H1 (cell line): ENCODE results near the gene NCOA5. TPM values are rescaled to one million over a fixed set of nuclear protein-coding genes. Genes with fewer than 3 reads are reported as not detected.
A peak's percentile ranks its signal among the peaks of the same experiment; 100 is the strongest.

Source experiments
- CTCF ChIA-PET: fragments of 300-600 bp; sonication (Branson Sonifier 250); formaldehyde crosslinking; loops from one replicate; lab custom pipeline; 2021; ENCODE audit not compliant: partially characterized antibody; lab: Charles Lee
- POLR2A ChIA-PET: fragments of 300-600 bp; sonication (Branson Sonifier 250); formaldehyde crosslinking; loops from one replicate; lab custom pipeline; 2021; ENCODE audit warnings: inconsistent platforms; ENCODE audit not compliant: partially characterized antibody; lab: Charles Lee
- DNase-seq, 2 experiments: peaks; one replicate each; pipeline versions ENCODE4 v3.0.0 to v3.0.0-alpha.2; 2010 to 2022; ENCODE audit warnings: low spot score in 2 of 2, low read depth in 1 of 2, mixed read lengths in 1 of 2
- FAIRE-seq: peaks from 2 replicates; lab custom pipeline; 2011; peaks lifted over from hg19 to GRCh38; lab: Jason Lieb, UNC
- H2AFZ ChIP-seq: 2 replicates; pipeline ENCODE4 v1.8.1; 2012; ENCODE audit warnings: low read length, inconsistent platforms
- H2AK5ac ChIP-seq: 2 replicates; pipeline ENCODE4 v1.6.1; 2013; ENCODE audit warnings: low read depth, low read length
- H2BK120ac ChIP-seq: replicated peaks from 2 replicates; pipeline ENCODE3; 2013; ENCODE audit warnings: low read depth, low read length, inconsistent platforms
- H2BK12ac ChIP-seq: 2 replicates; pipeline ENCODE4 v1.6.1; 2013; ENCODE audit warnings: low read depth, low read length
- H2BK15ac ChIP-seq: 2 replicates; pipeline ENCODE4 v1.6.1; 2013; ENCODE audit warnings: low read length
- H2BK20ac ChIP-seq: 2 replicates; pipeline ENCODE4 v1.6.1; 2013; ENCODE audit warnings: low read length
- H2BK5ac ChIP-seq: 2 replicates; pipeline ENCODE4 v1.6.1; 2013; ENCODE audit warnings: low read depth, low read length
- H3K14ac ChIP-seq: 2 replicates; pipeline ENCODE4 v1.6.1; 2013; ENCODE audit warnings: inconsistent platforms; ENCODE audit not compliant: insufficient read length
- H3K18ac ChIP-seq: 2 replicates; pipeline ENCODE4 v1.6.1; 2013; ENCODE audit warnings: low read length; ENCODE audit errors: extremely low read depth
- H3K23ac ChIP-seq: 2 replicates; pipeline ENCODE4 v1.6.1; 2013; ENCODE audit warnings: inconsistent platforms; ENCODE audit not compliant: insufficient read length
- H3K23me2 ChIP-seq: 2 replicates; pipeline ENCODE4 v1.6.1; 2013; ENCODE audit warnings: low read depth, low read length
- H3K27ac ChIP-seq: 2 replicates; pipeline ENCODE4 v1.6.1; 2011; ENCODE audit warnings: low read depth, low read length, inconsistent platforms
- H3K27me3 ChIP-seq, 4 experiments: replicated peaks in 1 of 4; 1 replicate in 1 of 4; 2 replicates in 3 of 4; pipeline versions ENCODE4 v1.6.1 to v1.8.1; 2011 to 2013; ENCODE audit warnings: low read length in 3 of 4, mild to moderate bottlenecking in 3 of 4, inconsistent platforms in 2 of 4, mixed read lengths in 2 of 4, moderate library complexity in 1 of 4; ENCODE audit not compliant: control insufficient read depth in 3 of 4, insufficient read depth in 3 of 4; ENCODE audit errors: extremely low read depth in 1 of 4
- H3K36me3 ChIP-seq, 4 experiments: 2 replicates each; pipeline versions ENCODE4 v1.6.1 to v1.8.1; 2011 to 2013; ENCODE audit warnings: mild to moderate bottlenecking in 4 of 4, low read length in 3 of 4, moderate library complexity in 2 of 4, control low read depth in 1 of 4, inconsistent platforms in 1 of 4; ENCODE audit not compliant: insufficient read depth in 4 of 4, control insufficient read depth in 2 of 4
- H3K4ac ChIP-seq: replicated peaks from 2 replicates; pipeline ENCODE3; 2013; ENCODE audit warnings: low read length, low read depth, mixed read lengths, inconsistent platforms; ENCODE audit not compliant: insufficient read length
- H3K4me1 ChIP-seq, 4 experiments: replicated peaks in 1 of 4; 1 replicate in 1 of 4; 2 replicates in 3 of 4; pipeline versions ENCODE4 v1.6.1 to v1.8.1; 2011 to 2013; ENCODE audit warnings: low read length in 3 of 4, inconsistent platforms in 2 of 4, mixed read lengths in 1 of 4; ENCODE audit not compliant: insufficient read depth in 4 of 4, control insufficient read depth in 3 of 4
- H3K4me2 ChIP-seq, 2 experiments: 2 replicates each; pipeline versions ENCODE4 v1.6.1 to v1.8.1; 2011 to 2013; ENCODE audit warnings: low read depth in 2 of 2, low read length in 2 of 2, control low read depth in 1 of 2, inconsistent platforms in 1 of 2, mild to moderate bottlenecking in 1 of 2; ENCODE audit not compliant: insufficient read depth in 1 of 2
- H3K4me3 ChIP-seq, 4 experiments: fragments of 200-600, 300-600 bp in 1 of 4; sonication (generic), shearing (Covaris generic), sonication (Bioruptor Twin) in 1 of 4; 2 replicates each; pipeline versions ENCODE4 v1.5.1 to v1.8.1; 2011 to 2016; ENCODE audit warnings: low read length in 4 of 4, low read depth in 3 of 4, control low read depth in 2 of 4, inconsistent platforms in 2 of 4, mild to moderate bottlenecking in 2 of 4, mixed read lengths in 1 of 4, moderate library complexity in 1 of 4; ENCODE audit not compliant: insufficient read depth in 2 of 4; ENCODE audit errors: extremely low read depth in 1 of 4
- H3K56ac ChIP-seq: replicated peaks from 2 replicates; pipeline ENCODE3; 2013; ENCODE audit warnings: low read depth, mild to moderate bottlenecking, mixed read lengths, low read length, inconsistent platforms; ENCODE audit not compliant: insufficient read length
- H3K79me1 ChIP-seq: 2 replicates; pipeline ENCODE4 v1.6.1; 2013; ENCODE audit warnings: low read depth, low read length, control low read depth
- H3K79me2 ChIP-seq, 2 experiments: 2 replicates each; pipeline versions ENCODE4 v1.6.1 to v1.8.1; 2012 to 2013; ENCODE audit warnings: low read length in 2 of 2, mild to moderate bottlenecking in 2 of 2, inconsistent platforms in 1 of 2; ENCODE audit not compliant: insufficient read depth in 2 of 2, control insufficient read depth in 1 of 2
- H3K9ac ChIP-seq, 4 experiments: replicated peaks in 1 of 4; 1 replicate in 1 of 4; 2 replicates in 3 of 4; pipeline versions ENCODE4 v1.6.1 to v1.8.1; 2011 to 2013; ENCODE audit warnings: low read depth in 3 of 4, low read length in 3 of 4, control low read depth in 2 of 4, mild to moderate bottlenecking in 2 of 4, moderate library complexity in 2 of 4, inconsistent platforms in 1 of 4; ENCODE audit errors: extremely low read depth in 1 of 4
- H3K9me3 ChIP-seq, 2 experiments: 2 replicates each; pipeline versions ENCODE4 v1.6.1 to v1.8.1; 2012 to 2013; ENCODE audit warnings: mild to moderate bottlenecking in 2 of 2, moderate library complexity in 2 of 2, control low read depth in 1 of 2, inconsistent platforms in 1 of 2, low read depth in 1 of 2, low read length in 1 of 2, mixed read lengths in 1 of 2; ENCODE audit not compliant: insufficient read depth in 2 of 2
- H4K20me1 ChIP-seq, 2 experiments: replicated peaks in 1 of 2; 2 replicates each; pipeline versions ENCODE3 to v1.8.1; 2011 to 2013; ENCODE audit warnings: inconsistent platforms in 2 of 2, low read length in 2 of 2, mild to moderate bottlenecking in 1 of 2; ENCODE audit not compliant: insufficient read depth in 2 of 2, control insufficient read depth in 1 of 2
- H4K5ac ChIP-seq: 2 replicates; pipeline ENCODE4 v1.6.1; 2013; ENCODE audit warnings: low read length, low read depth, mixed read lengths, inconsistent platforms; ENCODE audit not compliant: insufficient read length
- H4K8ac ChIP-seq: 2 replicates; pipeline ENCODE4 v1.8.0; 2013; ENCODE audit warnings: mild to moderate bottlenecking, moderate library complexity, low read length, inconsistent platforms; ENCODE audit not compliant: insufficient read depth; ENCODE audit errors: extremely low read depth
- H4K91ac ChIP-seq: replicated peaks from 2 replicates; pipeline ENCODE3; 2013; ENCODE audit warnings: low read length, mixed read lengths, inconsistent platforms; ENCODE audit not compliant: insufficient read length
- FOSL1 ChIP-seq: IDR thresholded peaks from 2 replicates; pipeline ENCODE4 v1.6.1; 2011; ENCODE audit warnings: mild to moderate bottlenecking, low read depth, low read length, moderate library complexity; ENCODE audit not compliant: insufficient read depth
- KDM1A ChIP-seq: fragments of 200-600, 300-600 bp; sonication (generic); IDR thresholded peaks from 2 replicates; pipeline ENCODE4 v1.7.1; 2016; ENCODE audit warnings: mild to moderate bottlenecking, low read length, borderline replicate concordance
- WGBS, 2 experiments: shearing (Covaris generic) in 1 of 2; methylation state at CpG; one replicate each; pipeline versions ENCODE4 v1.1.6 to v1.1.7; 2013 to 2015; ENCODE audit warnings: low lambda C conversion rate in 2 of 2, mixed read lengths in 2 of 2, inconsistent platforms in 1 of 2, low coverage in 1 of 2, missing lambda C conversion rate in 1 of 2; ENCODE audit not compliant: insufficient replicate concordance in 2 of 2, insufficient coverage in 1 of 2, insufficient read length in 1 of 2; ENCODE audit errors: extremely low coverage in 1 of 2, missing lambda C conversion rate in 1 of 2; 5-methylcytosine and 5-hydroxymethylcytosine counted together
- polyA plus RNA-seq, 7 experiments: library from polyadenylated mRNA; depleted of rRNA in 3 of 7; stranded (reverse) in 5 of 7; unstranded in 2 of 7; fragments of >200 nt in 5 of 7; fragments of 200-250 nt in 2 of 7; gene quantifications; 1 replicate in 5 of 7; 2 replicates in 1 of 7; 4 replicates in 1 of 7; pipeline versions ENCODE4 v1.2.1 to v1.2.3, GENCODE V29; 2011 to 2013; ENCODE audit warnings: missing spikeins in 2 of 7, mixed read lengths in 2 of 7
- total RNA-seq: library from RNA; stranded (reverse); fragmentation: NEBNext Ultra II Directional; extraction: Animal tissue kit (Norgen Biotek cat#: 25700); gene quantifications from 2 replicates; pipeline ENCODE4 v1.2.1, GENCODE V29; 2021

NCOA5 gene
- total and polyA plus RNA-seq, 2 of the 8 experiments (the other 6 are each of a cell fraction or from before 2014, with no cell fraction given): 20.4 to 29.0 TPM

- no peak overlapping the region for H3K4me2 ChIP-seq
- CTCF ChIA-PET: interaction anchor here (0.6 to 6.8 kb wide), 6 partner anchors 9 to 133 kb away, joined by 3 to 60 read pairs (median 4); no protein-coding TSS in a partner anchor
These were observed 30.4 kb upstream of the NCOA5 start for GRCh38 chr20:46120136-46120535.

More at GRCh38 chr20:46120136-46120535, 30.4 kb upstream of the NCOA5 start:
- H2BK12ac ChIP-seq: no peak overlapping the region
- H2BK15ac ChIP-seq: no peak overlapping the region
- no peak overlapping the region for H4K91ac ChIP-seq
- no peak overlapping the region for H3K56ac ChIP-seq
- H3K27me3 ChIP-seq: peaks cover 0 to 22% (median 9%) of the 10 kb centered on the region in 4 experiments; a peak in 5 of 7 replicates
- H3K14ac ChIP-seq: no peak overlapping the region
- no peak overlapping the region for H2AK5ac ChIP-seq
- no peak overlapping the region for H3K4me3 ChIP-seq
- POLR2A ChIA-PET: interaction anchor here (0.8 kb wide), 1 partner anchor 10 kb away, joined by 3 read pairs; no protein-coding TSS in a partner anchor
- H3K9ac ChIP-seq: no peak overlapping the region
- no peak overlapping the region for H2AFZ ChIP-seq
- no peak overlapping the region for H2BK120ac ChIP-seq
- no peaks in the 10 kb centered on the region for H4K20me1 ChIP-seq
- no peak overlapping the region for H2BK20ac ChIP-seq
- no peaks in the 10 kb centered on the region for H3K79me1 ChIP-seq
- no peak overlapping the region for H3K23ac ChIP-seq
- H3K4me1 ChIP-seq: peaks cover 0 to 3% (median 0%) of the 10 kb centered on the region in 4 experiments; a peak in 2 of 7 replicates
- no peak overlapping the region for H3K4ac ChIP-seq
- peaks cover 0 to 2% of the 10 kb centered on the region in 2 experiments; a peak in 1 of 4 replicates for H3K79me2 ChIP-seq
- peaks cover 0 to 12% (median 5%) of the 10 kb centered on the region in 4 experiments; a peak in 5 of 8 replicates for H3K36me3 ChIP-seq
- TF ChIP-seq KDM1A (peak; percentile 31; the same call in 1 of the 2 replicates), FOSL1 (no peak)
- DNase-seq: no peak
- no peak overlapping the region for H3K27ac ChIP-seq
- H4K8ac ChIP-seq: no peak overlapping the region
- H3K23me2 ChIP-seq: peaks cover 8% of the 10 kb centered on the region; the same call in 1 of the 2 replicates
- WGBS, 2 experiments: 89% methylated on average over 2 of the region's 2 CpGs; no CpG with 5 or more reads in 1 of the 2 experiments
- H4K5ac ChIP-seq: no peak overlapping the region
- no peak for FAIRE-seq
- no peaks in the 10 kb centered on the region for H3K9me3 ChIP-seq
- H3K18ac ChIP-seq: no peak overlapping the region
- H2BK5ac ChIP-seq: no peak overlapping the region
